Neuronal stem cell (in vitro differentiated cells): Measurements from ENCODE around the gene PIK3CD.

Experiments
- DNase-seq: peaks from one replicate; pipeline ENCODE4 v3.0.0-alpha.2; 2013; ENCODE audit warnings: low spot score
- H2AFZ ChIP-seq: one replicate; pipeline ENCODE4 v1.6.1; 2013; ENCODE audit warnings: mild to moderate bottlenecking, low read length, inconsistent platforms
- H2AK5ac ChIP-seq: 2 replicates; pipeline ENCODE4 v1.6.1; 2013; ENCODE audit warnings: low read depth, mild to moderate bottlenecking, inconsistent platforms, low read length, moderate library complexity, mixed read lengths
- H2BK120ac ChIP-seq: 2 replicates; pipeline ENCODE4 v1.6.1; 2013; ENCODE audit warnings: low read depth, mild to moderate bottlenecking, inconsistent platforms, low read length, moderate library complexity, mixed read lengths
- H2BK12ac ChIP-seq: one replicate; pipeline ENCODE4 v1.6.1; 2013; ENCODE audit warnings: low read length, inconsistent platforms
- H2BK15ac ChIP-seq: 2 replicates; pipeline ENCODE4 v1.6.1; 2013; ENCODE audit warnings: mild to moderate bottlenecking, low read length, inconsistent platforms, mixed read lengths
- H2BK5ac ChIP-seq: one replicate; pipeline ENCODE4 v1.6.1; 2013; ENCODE audit warnings: inconsistent platforms, mild to moderate bottlenecking, low read length, moderate library complexity
- H3K14ac ChIP-seq: one replicate; pipeline ENCODE4 v1.6.1; 2013; ENCODE audit warnings: low read length, inconsistent platforms
- H3K18ac ChIP-seq: 2 replicates; pipeline ENCODE4 v1.6.1; 2013; ENCODE audit warnings: low read length, inconsistent platforms
- H3K23ac ChIP-seq: 2 replicates; pipeline ENCODE4 v1.6.1; 2013; ENCODE audit warnings: low read depth, mild to moderate bottlenecking, mixed read lengths, low read length, inconsistent platforms; ENCODE audit not compliant: poor library complexity
- H3K27ac ChIP-seq: replicated peaks from 3 replicates; pipeline ENCODE4 v1.5.1; 2013; ENCODE audit warnings: low read length, inconsistent platforms
- H3K27me3 ChIP-seq, 3 experiments: 2 replicates each; pipeline ENCODE4 v1.6.1; 2013; ENCODE audit warnings: low read length in 3 of 3, mild to moderate bottlenecking in 2 of 3, inconsistent platforms in 1 of 3, low read depth in 1 of 3, mixed read lengths in 1 of 3, moderate library complexity in 1 of 3; ENCODE audit not compliant: control insufficient read depth in 3 of 3, insufficient read depth in 3 of 3
- H3K36me3 ChIP-seq, 2 donors: replicated peaks in 1 of 2; 2 replicates each; pipeline ENCODE4 v1.6.1; 2013; ENCODE audit warnings: low read length in 2 of 2; ENCODE audit not compliant: control insufficient read depth in 2 of 2, insufficient read depth in 2 of 2
- H3K4ac ChIP-seq: 2 replicates; pipeline ENCODE4 v1.6.1; 2013; ENCODE audit warnings: inconsistent platforms, mild to moderate bottlenecking, low read length, moderate library complexity
- H3K4me1 ChIP-seq, 2 donors: 1 replicate in 1 of 2; 2 replicates in 1 of 2; pipeline ENCODE4 v1.6.1; 2013; ENCODE audit warnings: low read length in 2 of 2, low read depth in 1 of 2; ENCODE audit not compliant: control insufficient read depth in 2 of 2, insufficient read depth in 1 of 2
- H3K4me2 ChIP-seq: one replicate; pipeline ENCODE4 v1.6.1; 2013; ENCODE audit warnings: mild to moderate bottlenecking, low read length, inconsistent platforms; ENCODE audit not compliant: insufficient read depth, poor library complexity, severe bottlenecking
- H3K4me3 ChIP-seq, 2 donors: 2 replicates each; pipeline ENCODE4 v1.5.1; 2013; ENCODE audit warnings: low read length in 2 of 2, mild to moderate bottlenecking in 2 of 2, inconsistent platforms in 1 of 2, moderate library complexity in 1 of 2
- H3K79me1 ChIP-seq: one replicate; pipeline ENCODE4 v1.6.1; 2013; ENCODE audit warnings: low read depth, mild to moderate bottlenecking, inconsistent platforms, low read length, moderate library complexity
- H3K9ac ChIP-seq: one replicate; pipeline ENCODE4 v1.6.1; 2013; ENCODE audit warnings: mild to moderate bottlenecking, low read depth, low read length, inconsistent platforms; ENCODE audit not compliant: poor library complexity
- H3K9me3 ChIP-seq, 2 donors: replicated peaks in 1 of 2; 2 replicates each; pipeline versions ENCODE3 to v1.6.1; 2013; ENCODE audit warnings: low read length in 2 of 2, mild to moderate bottlenecking in 2 of 2, inconsistent platforms in 1 of 2, low read depth in 1 of 2, mixed read lengths in 1 of 2, moderate library complexity in 1 of 2; ENCODE audit not compliant: control insufficient read depth in 2 of 2, insufficient read depth in 1 of 2
- H4K8ac ChIP-seq: one replicate; pipeline ENCODE4 v1.6.1; 2013; ENCODE audit warnings: low read depth, mild to moderate bottlenecking, inconsistent platforms, low read length, moderate library complexity
- H4K91ac ChIP-seq: one replicate; pipeline ENCODE4 v1.6.1; 2013; ENCODE audit warnings: low read length, low read depth, mild to moderate bottlenecking, inconsistent platforms; ENCODE audit not compliant: poor library complexity
- WGBS, 2 donors: extraction: QIAGEN DNeasy Blood & Tissue Kit; methylation state at CpG; one replicate each; pipeline ENCODE4 v1.1.7; 2013; ENCODE audit warnings: missing lambda C conversion rate in 2 of 2, mixed read lengths in 1 of 2; ENCODE audit not compliant: insufficient read length in 2 of 2, insufficient replicate concordance in 1 of 2; ENCODE audit errors: extremely low coverage in 2 of 2; 5-methylcytosine and 5-hydroxymethylcytosine counted together

Gene PIK3CD

DNA sequence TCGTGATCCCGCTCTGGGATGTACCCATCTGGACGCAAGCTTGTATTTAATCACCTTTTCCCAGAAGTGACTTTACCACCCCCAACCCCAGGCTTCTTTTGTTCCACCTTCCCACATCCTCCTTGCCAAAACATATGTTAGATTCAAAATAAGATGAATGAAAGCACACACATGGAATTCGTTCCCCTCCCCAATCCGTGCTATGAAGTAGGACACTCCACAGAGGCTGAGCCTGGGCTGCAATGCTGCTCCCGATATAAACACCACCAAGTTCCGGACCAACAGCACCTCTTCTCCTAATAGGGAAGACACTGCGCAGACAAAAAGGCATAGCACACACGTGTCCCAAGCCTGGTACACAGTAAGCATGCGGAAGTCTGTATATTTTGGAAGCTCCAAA, 86.1 kb downstream of the PIK3CD start:
- Histone ChIP-seq H2BK12ac (no peak overlapping the region), H3K4me2 (no peak overlapping the region), H2BK5ac (no peak overlapping the region), H4K91ac (no peak overlapping the region), H3K27me3 (no peaks in the 10 kb centered on the region), H3K4ac (no peak overlapping the region), H3K36me3 (peaks cover 69 to 98% of the 10 kb centered on the region in 2 donors), H2BK15ac (no peak overlapping the region), H3K4me3 (no peak overlapping the region), H3K14ac (no peak overlapping the region), H3K18ac (no peak overlapping the region), H2AK5ac (no peak overlapping the region), H2AFZ (no peak overlapping the region), H3K23ac (no peak overlapping the region), H3K4me1 (peaks cover 0 to 5% of the 10 kb centered on the region in 2 donors), H4K8ac (no peak overlapping the region), H3K79me1 (peaks cover 3% of the 10 kb centered on the region), H2BK120ac (no peak overlapping the region), H3K9me3 (peaks cover 0 to 7% of the 10 kb centered on the region in 2 donors), H3K9ac (no peak overlapping the region), H3K27ac (no peak overlapping the region)
- DNase-seq, result no peak
- no CpG with 5 or more reads among the region's 10 CpGs for WGBS, 2 donors

GRCh38 chr1:9744106-9744799, 92.7 kb downstream of the PIK3CD start:
- no peaks in the 10 kb centered on the region for H3K4me1 ChIP-seq
- no peak overlapping the region for H2AFZ ChIP-seq
- H3K9me3 ChIP-seq, result peaks cover 0 to 2% of the 10 kb centered on the region in 2 donors
- H2BK12ac ChIP-seq, result no peak overlapping the region
- WGBS, 2 donors, result no CpG with 5 or more reads among the region's 28 CpGs
- no peak overlapping the region for H4K91ac ChIP-seq
- peak overlapping the region; percentile 30 for H3K9ac ChIP-seq
- no peak overlapping the region for H3K4me2 ChIP-seq
- peak overlapping the region; percentile 75 for H3K23ac ChIP-seq
- H3K14ac ChIP-seq, result no peak overlapping the region
- H4K8ac ChIP-seq, result no peak overlapping the region
- peak overlapping the region in 1 of 2 donors; percentile 52 for H3K4me3 ChIP-seq
- peak overlapping the region; percentile 16 for H2BK120ac ChIP-seq
- DNase-seq, result no peak
- H2BK15ac ChIP-seq, result no peak overlapping the region
- no peak overlapping the region for H3K27ac ChIP-seq
- H3K4ac ChIP-seq, result no peak overlapping the region
- H3K27me3 ChIP-seq, result no peaks in the 10 kb centered on the region
- no peak overlapping the region for H2AK5ac ChIP-seq
- H3K79me1 ChIP-seq, result peaks cover 3% of the 10 kb centered on the region
- H3K36me3 ChIP-seq, result peaks cover 47 to 94% of the 10 kb centered on the region in 2 donors
- H3K18ac ChIP-seq, result no peak overlapping the region
- no peak overlapping the region for H2BK5ac ChIP-seq

DNA sequence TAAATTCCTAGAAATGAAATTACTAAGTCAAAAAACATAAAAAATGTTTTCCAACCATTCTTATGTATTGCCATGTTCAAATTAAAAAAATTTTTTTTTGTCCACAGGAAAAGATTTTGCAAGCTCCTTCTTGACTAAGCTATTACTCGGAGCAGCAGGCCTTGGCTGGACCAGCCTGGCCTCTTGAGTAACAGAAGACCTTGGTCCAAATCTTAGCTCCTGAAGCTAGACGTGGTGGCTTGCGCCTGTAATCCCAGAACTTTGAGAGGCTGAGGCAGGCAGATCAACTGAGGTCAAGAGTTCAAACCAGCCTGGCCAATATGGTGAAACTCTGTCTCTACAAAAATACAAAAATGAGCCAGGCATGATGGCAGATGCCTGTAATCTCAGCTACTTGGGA, 94.7 kb downstream of the PIK3CD start:
- Histone ChIP-seq H3K27ac (no peak overlapping the region), H3K18ac (no peak overlapping the region), H2BK120ac (no peak overlapping the region), H2BK15ac (no peak overlapping the region), H3K14ac (no peak overlapping the region), H3K4me2 (no peak overlapping the region), H3K36me3 (peaks cover 49 to 94% of the 10 kb centered on the region in 2 donors), H3K4me3 (no peak overlapping the region), H4K91ac (no peak overlapping the region), H2AFZ (no peak overlapping the region), H3K27me3 (no peaks in the 10 kb centered on the region), H3K9ac (no peak overlapping the region), H4K8ac (no peak overlapping the region), H3K4ac (no peak overlapping the region), H3K23ac (no peak overlapping the region), H3K4me1 (no peaks in the 10 kb centered on the region), H2AK5ac (no peak overlapping the region), H3K9me3 (peaks cover 0 to 2% of the 10 kb centered on the region in 2 donors), H2BK5ac (no peak overlapping the region), H3K79me1 (peaks cover 3% of the 10 kb centered on the region), H2BK12ac (no peak overlapping the region)
- DNase-seq, result no peak
- no CpG with 5 or more reads among the region's 3 CpGs for WGBS, 2 donors

DNA sequence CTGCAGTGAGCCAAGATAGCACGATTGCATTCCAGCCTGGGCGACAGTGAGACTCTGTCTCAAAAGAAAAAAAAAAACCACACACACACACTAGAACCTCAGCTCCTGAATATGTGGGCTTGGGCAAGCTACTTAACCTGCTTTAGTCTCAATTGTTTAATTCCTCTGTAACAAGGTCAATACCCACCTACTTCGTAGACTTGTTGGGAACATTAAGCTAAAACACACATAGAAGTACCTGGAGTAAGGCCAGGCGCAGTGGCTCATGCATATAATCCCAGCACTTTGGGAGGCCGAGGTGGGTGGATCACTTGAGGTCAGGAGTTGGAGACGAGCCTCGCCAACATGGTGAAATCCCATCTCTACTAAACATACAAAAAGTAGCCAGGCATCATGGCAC, 95.1 kb downstream of the PIK3CD start:
- Histone ChIP-seq H4K91ac (no peak overlapping the region), H3K9ac (no peak overlapping the region), H3K9me3 (peaks cover 0 to 2% of the 10 kb centered on the region in 2 donors), H3K27me3 (no peaks in the 10 kb centered on the region), H2BK12ac (no peak overlapping the region), H4K8ac (no peak overlapping the region), H3K23ac (no peak overlapping the region), H2BK5ac (no peak overlapping the region), H3K18ac (no peak overlapping the region), H3K4ac (no peak overlapping the region), H2AFZ (no peak overlapping the region), H3K14ac (no peak overlapping the region), H3K4me1 (no peaks in the 10 kb centered on the region), H3K36me3 (peaks cover 50 to 94% of the 10 kb centered on the region in 2 donors), H2BK15ac (no peak overlapping the region), H2BK120ac (no peak overlapping the region), H3K4me3 (no peak overlapping the region), H3K4me2 (no peak overlapping the region), H2AK5ac (no peak overlapping the region), H3K79me1 (peaks cover 3% of the 10 kb centered on the region), H3K27ac (no peak overlapping the region)
- no peak for DNase-seq
- WGBS, 2 donors, result no CpG with 5 or more reads among the region's 7 CpGs
